ENCODE measurements around the gene MEX3A.

GRCh38 chr1:156128654-156129597, 46.7 kb upstream of the MEX3A start:
- peak in 1 of 3 donors; percentile 4 for TF ChIP-seq CTCF (IDR thresholded peaks at IDR 0.05)
- peak; percentile 54 for TF ChIP-seq EP300 (IDR thresholded peaks at IDR 0.05)

Data from ovary (tissue), 3 donors.